H1 (cell line): Measurements from ENCODE around the gene PPP2R2C. TPM values are rescaled to one million over a fixed set of nuclear protein-coding genes. Genes with fewer than 3 reads are reported as not detected.

Source experiments
- CTCF ChIA-PET: fragments of 300-600 bp; sonication (Branson Sonifier 250); formaldehyde crosslinking; loops from one replicate; lab custom pipeline; 2021; ENCODE audit not compliant: partially characterized antibody; lab: Charles Lee
- POLR2A ChIA-PET: fragments of 300-600 bp; sonication (Branson Sonifier 250); formaldehyde crosslinking; loops from one replicate; lab custom pipeline; 2021; ENCODE audit warnings: inconsistent platforms; ENCODE audit not compliant: partially characterized antibody; lab: Charles Lee
- DNase-seq, 2 experiments: peaks; one replicate each; pipeline versions ENCODE4 v3.0.0 to v3.0.0-alpha.2; 2010 to 2022; ENCODE audit warnings: low spot score in 2 of 2, low read depth in 1 of 2, mixed read lengths in 1 of 2
- FAIRE-seq: peaks from 2 replicates; lab custom pipeline; 2011; peaks lifted over from hg19 to GRCh38; lab: Jason Lieb, UNC
- H2AFZ ChIP-seq: 2 replicates; pipeline ENCODE4 v1.8.1; 2012; ENCODE audit warnings: low read length, inconsistent platforms
- H2AK5ac ChIP-seq: 2 replicates; pipeline ENCODE4 v1.6.1; 2013; ENCODE audit warnings: low read depth, low read length
- H2BK120ac ChIP-seq: replicated peaks from 2 replicates; pipeline ENCODE3; 2013; ENCODE audit warnings: low read depth, low read length, inconsistent platforms
- H2BK12ac ChIP-seq: 2 replicates; pipeline ENCODE4 v1.6.1; 2013; ENCODE audit warnings: low read depth, low read length
- H2BK15ac ChIP-seq: 2 replicates; pipeline ENCODE4 v1.6.1; 2013; ENCODE audit warnings: low read length
- H2BK20ac ChIP-seq: 2 replicates; pipeline ENCODE4 v1.6.1; 2013; ENCODE audit warnings: low read length
- H2BK5ac ChIP-seq: 2 replicates; pipeline ENCODE4 v1.6.1; 2013; ENCODE audit warnings: low read depth, low read length
- H3K14ac ChIP-seq: 2 replicates; pipeline ENCODE4 v1.6.1; 2013; ENCODE audit warnings: inconsistent platforms; ENCODE audit not compliant: insufficient read length
- H3K18ac ChIP-seq: 2 replicates; pipeline ENCODE4 v1.6.1; 2013; ENCODE audit warnings: low read length; ENCODE audit errors: extremely low read depth
- H3K23ac ChIP-seq: 2 replicates; pipeline ENCODE4 v1.6.1; 2013; ENCODE audit warnings: inconsistent platforms; ENCODE audit not compliant: insufficient read length
- H3K23me2 ChIP-seq: 2 replicates; pipeline ENCODE4 v1.6.1; 2013; ENCODE audit warnings: low read depth, low read length
- H3K27ac ChIP-seq: 2 replicates; pipeline ENCODE4 v1.6.1; 2011; ENCODE audit warnings: low read depth, low read length, inconsistent platforms
- H3K27me3 ChIP-seq, 4 experiments: replicated peaks in 1 of 4; 1 replicate in 1 of 4; 2 replicates in 3 of 4; pipeline versions ENCODE4 v1.6.1 to v1.8.1; 2011 to 2013; ENCODE audit warnings: low read length in 3 of 4, mild to moderate bottlenecking in 3 of 4, inconsistent platforms in 2 of 4, mixed read lengths in 2 of 4, moderate library complexity in 1 of 4; ENCODE audit not compliant: control insufficient read depth in 3 of 4, insufficient read depth in 3 of 4; ENCODE audit errors: extremely low read depth in 1 of 4
- H3K36me3 ChIP-seq, 4 experiments: 2 replicates each; pipeline versions ENCODE4 v1.6.1 to v1.8.1; 2011 to 2013; ENCODE audit warnings: mild to moderate bottlenecking in 4 of 4, low read length in 3 of 4, moderate library complexity in 2 of 4, control low read depth in 1 of 4, inconsistent platforms in 1 of 4; ENCODE audit not compliant: insufficient read depth in 4 of 4, control insufficient read depth in 2 of 4
- H3K4ac ChIP-seq: replicated peaks from 2 replicates; pipeline ENCODE3; 2013; ENCODE audit warnings: low read length, low read depth, mixed read lengths, inconsistent platforms; ENCODE audit not compliant: insufficient read length
- H3K4me1 ChIP-seq, 4 experiments: replicated peaks in 1 of 4; 1 replicate in 1 of 4; 2 replicates in 3 of 4; pipeline versions ENCODE4 v1.6.1 to v1.8.1; 2011 to 2013; ENCODE audit warnings: low read length in 3 of 4, inconsistent platforms in 2 of 4, mixed read lengths in 1 of 4; ENCODE audit not compliant: insufficient read depth in 4 of 4, control insufficient read depth in 3 of 4
- H3K4me2 ChIP-seq, 2 experiments: 2 replicates each; pipeline versions ENCODE4 v1.6.1 to v1.8.1; 2011 to 2013; ENCODE audit warnings: low read depth in 2 of 2, low read length in 2 of 2, control low read depth in 1 of 2, inconsistent platforms in 1 of 2, mild to moderate bottlenecking in 1 of 2; ENCODE audit not compliant: insufficient read depth in 1 of 2
- H3K4me3 ChIP-seq, 4 experiments: fragments of 200-600, 300-600 bp in 1 of 4; sonication (generic), shearing (Covaris generic), sonication (Bioruptor Twin) in 1 of 4; 2 replicates each; pipeline versions ENCODE4 v1.5.1 to v1.8.1; 2011 to 2016; ENCODE audit warnings: low read length in 4 of 4, low read depth in 3 of 4, control low read depth in 2 of 4, inconsistent platforms in 2 of 4, mild to moderate bottlenecking in 2 of 4, mixed read lengths in 1 of 4, moderate library complexity in 1 of 4; ENCODE audit not compliant: insufficient read depth in 2 of 4; ENCODE audit errors: extremely low read depth in 1 of 4
- H3K56ac ChIP-seq: replicated peaks from 2 replicates; pipeline ENCODE3; 2013; ENCODE audit warnings: low read depth, mild to moderate bottlenecking, mixed read lengths, low read length, inconsistent platforms; ENCODE audit not compliant: insufficient read length
- H3K79me1 ChIP-seq: 2 replicates; pipeline ENCODE4 v1.6.1; 2013; ENCODE audit warnings: low read depth, low read length, control low read depth
- H3K79me2 ChIP-seq, 2 experiments: 2 replicates each; pipeline versions ENCODE4 v1.6.1 to v1.8.1; 2012 to 2013; ENCODE audit warnings: low read length in 2 of 2, mild to moderate bottlenecking in 2 of 2, inconsistent platforms in 1 of 2; ENCODE audit not compliant: insufficient read depth in 2 of 2, control insufficient read depth in 1 of 2
- H3K9ac ChIP-seq, 4 experiments: replicated peaks in 1 of 4; 1 replicate in 1 of 4; 2 replicates in 3 of 4; pipeline versions ENCODE4 v1.6.1 to v1.8.1; 2011 to 2013; ENCODE audit warnings: low read depth in 3 of 4, low read length in 3 of 4, control low read depth in 2 of 4, mild to moderate bottlenecking in 2 of 4, moderate library complexity in 2 of 4, inconsistent platforms in 1 of 4; ENCODE audit errors: extremely low read depth in 1 of 4
- H3K9me3 ChIP-seq, 2 experiments: 2 replicates each; pipeline versions ENCODE4 v1.6.1 to v1.8.1; 2012 to 2013; ENCODE audit warnings: mild to moderate bottlenecking in 2 of 2, moderate library complexity in 2 of 2, control low read depth in 1 of 2, inconsistent platforms in 1 of 2, low read depth in 1 of 2, low read length in 1 of 2, mixed read lengths in 1 of 2; ENCODE audit not compliant: insufficient read depth in 2 of 2
- H4K20me1 ChIP-seq, 2 experiments: replicated peaks in 1 of 2; 2 replicates each; pipeline versions ENCODE3 to v1.8.1; 2011 to 2013; ENCODE audit warnings: inconsistent platforms in 2 of 2, low read length in 2 of 2, mild to moderate bottlenecking in 1 of 2; ENCODE audit not compliant: insufficient read depth in 2 of 2, control insufficient read depth in 1 of 2
- H4K5ac ChIP-seq: 2 replicates; pipeline ENCODE4 v1.6.1; 2013; ENCODE audit warnings: low read length, low read depth, mixed read lengths, inconsistent platforms; ENCODE audit not compliant: insufficient read length
- H4K8ac ChIP-seq: 2 replicates; pipeline ENCODE4 v1.8.0; 2013; ENCODE audit warnings: mild to moderate bottlenecking, moderate library complexity, low read length, inconsistent platforms; ENCODE audit not compliant: insufficient read depth; ENCODE audit errors: extremely low read depth
- H4K91ac ChIP-seq: replicated peaks from 2 replicates; pipeline ENCODE3; 2013; ENCODE audit warnings: low read length, mixed read lengths, inconsistent platforms; ENCODE audit not compliant: insufficient read length
- CHD1 ChIP-seq: IDR thresholded peaks from 2 replicates; pipeline ENCODE4 v1.6.1; 2012; ENCODE audit warnings: low read depth, low read length, improper control_type of control experiment
- CREB1 ChIP-seq: IDR thresholded peaks from 2 replicates; pipeline ENCODE4 v1.6.1; 2012; ENCODE audit warnings: inconsistent platforms
- GABPA ChIP-seq: IDR thresholded peaks from 2 replicates; pipeline ENCODE4 v1.6.1; 2011; ENCODE audit warnings: mild to moderate bottlenecking, low read length, moderate library complexity, borderline replicate concordance; ENCODE audit not compliant: insufficient read depth
- GTF2F1 ChIP-seq: IDR thresholded peaks from 2 replicates; pipeline ENCODE4 v1.6.1; 2012; ENCODE audit warnings: low read depth, low read length, improper control_type of control experiment, borderline replicate concordance
- HDAC6 ChIP-seq: IDR thresholded peaks from one replicate; pipeline ENCODE4 v1.7.1; 2012; ENCODE audit warnings: low read depth, mild to moderate bottlenecking, inconsistent platforms, low read length, moderate library complexity
- KDM4A ChIP-seq: IDR thresholded peaks from one replicate; pipeline ENCODE4 v1.7.1; 2012; ENCODE audit warnings: low read depth, mild to moderate bottlenecking, moderate library complexity, low read length, inconsistent platforms; ENCODE audit not compliant: severe bottlenecking
- KDM5A ChIP-seq: fragments of 200-600 bp; IDR thresholded peaks from 2 replicates; pipeline ENCODE4 v1.7.1; 2012; ENCODE audit warnings: mild to moderate bottlenecking, low read length, inconsistent platforms, mixed read lengths
- NANOG ChIP-seq: IDR thresholded peaks from 2 replicates; pipeline ENCODE4 v1.6.1; 2011; ENCODE audit warnings: low read length, low read depth, mild to moderate bottlenecking, inconsistent platforms; ENCODE audit not compliant: insufficient read depth, poor library complexity, severe bottlenecking
- RNF2 ChIP-seq: fragments of 200-900, 300-1000 bp; sonication (generic); IDR thresholded peaks from 2 replicates; pipeline ENCODE4 v1.7.1; 2016; ENCODE audit warnings: borderline replicate concordance, low read depth, mild to moderate bottlenecking, antibody characterized with exemption, low read length; ENCODE audit not compliant: poor library complexity, severe bottlenecking; ENCODE audit errors: missing control alignments
- SAP30 ChIP-seq: fragments of 300-600 bp; sonication (generic); IDR thresholded peaks from 2 replicates; pipeline ENCODE4 v1.7.1; 2012; ENCODE audit warnings: low read length, moderate library complexity, mild to moderate bottlenecking, inconsistent platforms; ENCODE audit not compliant: insufficient read depth, insufficient replicate concordance
- SIX5 ChIP-seq: IDR thresholded peaks from 2 replicates; pipeline ENCODE4 v1.6.1; 2011; ENCODE audit warnings: mild to moderate bottlenecking, low read depth, low read length
- SP2 ChIP-seq: IDR thresholded peaks from 2 replicates; pipeline ENCODE4 v1.6.1; 2012; ENCODE audit warnings: mild to moderate bottlenecking, low read length, inconsistent platforms
- TCF12 ChIP-seq: IDR thresholded peaks from 2 replicates; pipeline ENCODE4 v1.6.1; 2011; ENCODE audit warnings: low read depth, mild to moderate bottlenecking, low read length
- WGBS, 2 experiments: shearing (Covaris generic) in 1 of 2; methylation state at CpG; one replicate each; pipeline versions ENCODE4 v1.1.6 to v1.1.7; 2013 to 2015; ENCODE audit warnings: low lambda C conversion rate in 2 of 2, mixed read lengths in 2 of 2, inconsistent platforms in 1 of 2, low coverage in 1 of 2, missing lambda C conversion rate in 1 of 2; ENCODE audit not compliant: insufficient replicate concordance in 2 of 2, insufficient coverage in 1 of 2, insufficient read length in 1 of 2; ENCODE audit errors: extremely low coverage in 1 of 2, missing lambda C conversion rate in 1 of 2; 5-methylcytosine and 5-hydroxymethylcytosine counted together
- polyA plus RNA-seq, 7 experiments: library from polyadenylated mRNA; depleted of rRNA in 3 of 7; stranded (reverse) in 5 of 7; unstranded in 2 of 7; fragments of >200 nt in 5 of 7; fragments of 200-250 nt in 2 of 7; gene quantifications; 1 replicate in 5 of 7; 2 replicates in 1 of 7; 4 replicates in 1 of 7; pipeline versions ENCODE4 v1.2.1 to v1.2.3, GENCODE V29; 2011 to 2013; ENCODE audit warnings: missing spikeins in 2 of 7, mixed read lengths in 2 of 7
- total RNA-seq: library from RNA; stranded (reverse); fragmentation: NEBNext Ultra II Directional; extraction: Animal tissue kit (Norgen Biotek cat#: 25700); gene quantifications from 2 replicates; pipeline ENCODE4 v1.2.1, GENCODE V29; 2021
- TF ChIP-seq, protein P1 (sequence below): IDR thresholded peaks from 2 replicates; pipeline ENCODE4 v1.6.1; 2012; ENCODE audit warnings: inconsistent platforms

Gene PPP2R2C
- total and polyA plus RNA-seq, 2 of the 8 experiments (the other 6 are each of a cell fraction or from before 2014, with no cell fraction given): 6.4 TPM

DNA sequence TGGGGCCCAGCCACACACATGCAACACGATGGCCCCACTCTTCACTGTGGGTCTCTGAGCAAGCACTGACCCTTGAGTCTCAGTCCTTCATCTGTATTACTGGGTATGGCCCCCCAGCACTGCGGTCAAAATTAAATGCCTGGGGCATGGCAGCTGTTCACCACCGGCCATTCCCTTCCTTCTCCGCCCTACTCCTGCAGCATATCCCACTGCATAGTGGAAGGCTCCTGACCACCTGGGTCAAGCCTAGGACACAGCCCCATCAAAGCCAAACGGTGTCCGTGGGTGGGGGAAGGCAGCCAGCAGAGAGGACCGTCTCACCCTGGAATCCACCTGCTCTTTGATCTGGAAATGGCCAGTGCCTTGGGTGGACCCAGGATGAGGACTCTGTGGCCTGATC lies 30.7 kb downstream of the PPP2R2C start:
- ChIA-PET POLR2A (no interaction called here), CTCF (interaction anchor here (1.6 to 3.8 kb wide), 2 partner anchors 15 to 111 kb away, joined by 5 to 12 read pairs; no protein-coding TSS in a partner anchor)
- WGBS, 2 experiments: 90% methylated on average over 7 of the region's 7 CpGs; no CpG with 5 or more reads in 1 of the 2 experiments
- no peaks in the 10 kb centered on the region for H3K79me2 ChIP-seq
- H4K20me1 ChIP-seq: no peaks in the 10 kb centered on the region
- H2AK5ac ChIP-seq: no peak overlapping the region
- H3K23ac ChIP-seq: no peak overlapping the region
- FAIRE-seq (no peak), DNase-seq (no peak)
- H3K23me2 ChIP-seq: no peaks in the 10 kb centered on the region; the same call in 1 of the 2 replicates
- no peak overlapping the region for H2BK12ac ChIP-seq
- no peak overlapping the region for H3K4ac ChIP-seq
- H3K14ac ChIP-seq: no peak overlapping the region
- no peak overlapping the region for H2BK120ac ChIP-seq
- no peak overlapping the region for H3K4me3 ChIP-seq
- peaks cover 0 to 3% (median 0%) of the 10 kb centered on the region in 4 experiments; a peak in 1 of 7 replicates for H3K27me3 ChIP-seq
- H3K18ac ChIP-seq: no peak overlapping the region
- H3K36me3 ChIP-seq: no peaks in the 10 kb centered on the region
- H4K5ac ChIP-seq: no peak overlapping the region
- H3K9me3 ChIP-seq: no peaks in the 10 kb centered on the region
- H3K9ac ChIP-seq: no peak overlapping the region
- no peak overlapping the region for H2BK20ac ChIP-seq
- H3K27ac ChIP-seq: no peak overlapping the region
- no peak overlapping the region for H2AFZ ChIP-seq
- H3K4me2 ChIP-seq: no peak overlapping the region
- no peak overlapping the region for H2BK5ac ChIP-seq
- peaks cover 0 to 2% (median 0%) of the 10 kb centered on the region in 4 experiments; a peak in 2 of 7 replicates for H3K4me1 ChIP-seq
- H4K8ac ChIP-seq: no peak overlapping the region
- H3K56ac ChIP-seq: no peak overlapping the region
- H3K79me1 ChIP-seq: no peaks in the 10 kb centered on the region
- H4K91ac ChIP-seq: no peak overlapping the region
- H2BK15ac ChIP-seq: no peak overlapping the region
- TF ChIP-seq GTF2F1 (no peak), KDM5A (no peak), SAP30 (no peak), RNF2 (no peak), TCF12 (no peak), CHD1 (no peak), HDAC6 (no peak), KDM4A (no peak), SIX5 (no peak), GABPA (no peak), CREB1 (no peak), NANOG (no peak), SP2 (no peak)
- TF ChIP-seq, protein P1, sequence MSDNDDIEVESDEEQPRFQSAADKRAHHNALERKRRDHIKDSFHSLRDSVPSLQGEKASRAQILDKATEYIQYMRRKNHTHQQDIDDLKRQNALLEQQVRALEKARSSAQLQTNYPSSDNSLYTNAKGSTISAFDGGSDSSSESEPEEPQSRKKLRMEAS: no peak
